Trophoblast cell (in vitro differentiated cells and primary cell): ENCODE results near the gene C19orf85.
"Not testable (repeated sequence)": the region's sequence is repeated elsewhere in the genome, so short reads cannot be mapped to it uniquely, and the experiment has no call there.

Experiments used
- DNase-seq, 2 donors: peaks; one replicate each; pipeline ENCODE4 v3.0.0-alpha.2; 2016
- H2AFZ ChIP-seq: 2 replicates; pipeline ENCODE4 v1.6.1; 2013; ENCODE audit warnings: low read length, moderate library complexity, mild to moderate bottlenecking; ENCODE audit not compliant: insufficient read depth, poor library complexity
- H2AK5ac ChIP-seq: 2 replicates; pipeline ENCODE4 v1.6.1; 2013; ENCODE audit warnings: mild to moderate bottlenecking, low read length
- H2BK120ac ChIP-seq: 2 replicates; pipeline ENCODE4 v1.6.1; 2013; ENCODE audit warnings: low read length, mild to moderate bottlenecking, moderate library complexity; ENCODE audit not compliant: insufficient read depth, poor library complexity
- H2BK12ac ChIP-seq: 2 replicates; pipeline ENCODE4 v1.6.1; 2013; ENCODE audit warnings: mild to moderate bottlenecking, low read length, moderate library complexity
- H2BK5ac ChIP-seq: 2 replicates; pipeline ENCODE4 v1.6.1; 2013; ENCODE audit warnings: low read length, low read depth, moderate library complexity, mild to moderate bottlenecking; ENCODE audit not compliant: poor library complexity
- H3K14ac ChIP-seq: 2 replicates; pipeline ENCODE4 v1.6.1; 2013; ENCODE audit warnings: mild to moderate bottlenecking, low read length
- H3K18ac ChIP-seq: 2 replicates; pipeline ENCODE4 v1.6.1; 2013; ENCODE audit warnings: mild to moderate bottlenecking, low read length
- H3K23ac ChIP-seq: 2 replicates; pipeline ENCODE4 v1.6.1; 2013; ENCODE audit warnings: low read length
- H3K27ac ChIP-seq: 2 replicates; pipeline ENCODE4 v1.5.1; 2013; ENCODE audit warnings: low read depth, mild to moderate bottlenecking, inconsistent platforms, low read length, moderate library complexity
- H3K27me3 ChIP-seq: 2 replicates; pipeline ENCODE4 v1.6.1; 2013; ENCODE audit warnings: inconsistent platforms, mild to moderate bottlenecking, low read length, moderate library complexity; ENCODE audit not compliant: insufficient read depth
- H3K36me3 ChIP-seq, 2 experiments: 1 replicate in 1 of 2; 2 replicates in 1 of 2; pipeline ENCODE4 v1.6.1; 2013; ENCODE audit warnings: low read length in 2 of 2, mild to moderate bottlenecking in 2 of 2, moderate library complexity in 1 of 2; ENCODE audit not compliant: insufficient read depth in 2 of 2, control insufficient read depth in 1 of 2
- H3K4ac ChIP-seq: 2 replicates; pipeline ENCODE4 v1.6.1; 2013; ENCODE audit warnings: low read depth, mild to moderate bottlenecking, low read length, moderate library complexity
- H3K4me1 ChIP-seq, 2 experiments: 1 replicate in 1 of 2; 2 replicates in 1 of 2; pipeline ENCODE4 v1.6.1; 2013; ENCODE audit warnings: low read length in 2 of 2, mild to moderate bottlenecking in 2 of 2, moderate library complexity in 1 of 2; ENCODE audit not compliant: insufficient read depth in 2 of 2, control insufficient read depth in 1 of 2
- H3K4me2 ChIP-seq: 2 replicates; pipeline ENCODE4 v1.6.1; 2013; ENCODE audit warnings: inconsistent platforms, mild to moderate bottlenecking, low read length, moderate library complexity
- H3K4me3 ChIP-seq: 2 replicates; pipeline ENCODE4 v1.5.1; 2013; ENCODE audit warnings: mild to moderate bottlenecking, low read depth, low read length, inconsistent platforms
- H3K79me1 ChIP-seq: one replicate; pipeline ENCODE4 v1.6.1; 2013; ENCODE audit warnings: low read length
- H3K79me2 ChIP-seq: 2 replicates; pipeline ENCODE4 v1.6.1; 2013; ENCODE audit warnings: low read length, mild to moderate bottlenecking; ENCODE audit not compliant: control insufficient read depth, insufficient read depth, poor library complexity
- H3K9ac ChIP-seq: 2 replicates; pipeline ENCODE4 v1.6.1; 2013; ENCODE audit warnings: mild to moderate bottlenecking, low read length
- H3K9me3 ChIP-seq: 2 replicates; pipeline ENCODE4 v1.6.1; 2013; ENCODE audit warnings: low read depth, mild to moderate bottlenecking, control low read depth, inconsistent platforms, low read length; ENCODE audit not compliant: insufficient read depth
- H4K12ac ChIP-seq: 2 replicates; pipeline ENCODE4 v1.6.1; 2013; ENCODE audit warnings: low read depth, mild to moderate bottlenecking, low read length, moderate library complexity
- H4K8ac ChIP-seq: 2 replicates; pipeline ENCODE4 v1.6.1; 2013; ENCODE audit warnings: low read depth, mild to moderate bottlenecking, low read length, moderate library complexity
- H4K91ac ChIP-seq: one replicate; pipeline ENCODE4 v1.6.1; 2013; ENCODE audit warnings: low read depth, mild to moderate bottlenecking, low read length, moderate library complexity
- WGBS: extraction: QIAGEN DNeasy Blood & Tissue Kit; methylation state at CpG from one replicate; pipeline ENCODE4 v1.1.7; 2013; ENCODE audit warnings: missing lambda C conversion rate; ENCODE audit not compliant: insufficient read length, insufficient coverage; ENCODE audit errors: extremely low coverage; 5-methylcytosine and 5-hydroxymethylcytosine counted together

Gene C19orf85

DNA sequence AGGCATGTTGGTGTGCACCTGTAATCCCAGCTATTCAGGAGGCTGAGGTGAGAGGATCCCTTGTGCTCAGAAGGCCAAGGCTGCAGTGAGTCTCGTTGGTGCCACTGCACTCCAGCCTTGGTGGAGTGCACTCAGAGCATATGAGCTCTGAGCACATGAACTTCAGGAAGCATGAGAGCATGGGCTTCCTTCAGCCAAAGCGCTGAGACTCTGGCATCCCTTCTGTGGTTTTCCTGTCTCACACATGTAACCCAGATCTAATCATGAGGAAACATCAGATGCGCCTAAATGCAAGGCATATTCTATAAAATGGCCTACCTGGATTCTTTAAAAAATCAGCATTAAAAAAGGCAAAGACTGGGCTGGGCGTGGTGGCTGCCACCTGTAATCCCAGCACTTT is 43.3 kb downstream of the C19orf85 start:
- H2BK5ac ChIP-seq, H3K9me3 ChIP-seq, H4K8ac ChIP-seq, H2AK5ac ChIP-seq, H3K4ac ChIP-seq, H3K14ac ChIP-seq, DNase-seq, H3K27ac ChIP-seq, H3K4me2 ChIP-seq, H3K4me1 ChIP-seq, H3K27me3 ChIP-seq, H4K12ac ChIP-seq, H3K18ac ChIP-seq, H2BK12ac ChIP-seq, H3K23ac ChIP-seq, H2BK120ac ChIP-seq, H2AFZ ChIP-seq, H3K36me3 ChIP-seq, H3K9ac ChIP-seq, H4K91ac ChIP-seq, H3K79me1 ChIP-seq, H3K4me3 ChIP-seq, H3K79me2 ChIP-seq: not testable (repeated sequence)
- WGBS = no CpG with 5 or more reads among the region's 4 CpGs

DNA sequence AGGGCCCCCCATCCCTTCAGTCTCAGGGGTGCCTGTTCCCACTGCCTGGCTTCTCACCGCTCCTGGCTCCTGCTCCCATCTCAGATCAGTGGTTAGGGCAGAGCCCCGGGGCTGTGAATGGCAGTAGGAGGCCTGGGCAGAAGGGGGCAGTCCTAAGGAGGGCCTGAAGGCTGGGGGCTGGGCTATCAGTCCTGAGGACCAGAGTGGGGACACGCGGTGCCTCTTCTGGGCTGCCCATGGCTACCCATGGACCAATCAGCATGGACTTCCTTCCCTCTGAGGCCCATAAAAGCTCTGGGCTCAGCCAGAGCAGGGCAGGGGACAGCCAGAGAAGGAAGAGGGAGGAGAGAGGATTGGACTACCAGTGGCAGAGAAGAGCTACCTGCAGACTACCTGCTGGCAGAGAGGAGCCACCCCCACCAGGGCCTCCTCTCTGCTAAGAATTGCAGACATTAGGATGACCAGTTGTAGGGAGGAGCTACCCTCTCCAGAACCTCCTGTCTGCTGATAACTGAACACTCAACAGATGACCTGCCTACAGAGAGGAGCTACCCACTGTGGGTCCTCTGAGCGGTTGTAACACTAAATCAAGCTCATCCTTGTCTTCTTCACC is 44.8 kb downstream of the C19orf85 start:
- WGBS = no CpG with 5 or more reads among the region's 5 CpGs
- H4K12ac ChIP-seq = no peak overlapping the region
- no peak overlapping the region for H4K91ac ChIP-seq
- H3K27me3 ChIP-seq = no peaks in the 10 kb centered on the region
- H2AK5ac ChIP-seq = no peak overlapping the region
- H3K9ac ChIP-seq = no peak overlapping the region
- H2BK120ac ChIP-seq = no peak overlapping the region
- no peak overlapping the region for H2BK12ac ChIP-seq
- H3K14ac ChIP-seq = no peak overlapping the region
- no peak overlapping the region for H3K27ac ChIP-seq
- no peaks in the 10 kb centered on the region for H3K4me1 ChIP-seq
- no peaks in the 10 kb centered on the region for H3K79me2 ChIP-seq
- peaks cover 2% of the 10 kb centered on the region for H3K9me3 ChIP-seq
- H3K4ac ChIP-seq = no peak overlapping the region
- H3K4me2 ChIP-seq = no peak overlapping the region
- H3K4me3 ChIP-seq = no peak overlapping the region
- H3K18ac ChIP-seq = no peak overlapping the region
- no peaks in the 10 kb centered on the region for H3K36me3 ChIP-seq
- no peak overlapping the region for H2BK5ac ChIP-seq
- H2AFZ ChIP-seq = no peak overlapping the region
- no peaks in the 10 kb centered on the region for H3K79me1 ChIP-seq
- no peak for DNase-seq
- no peak overlapping the region for H3K23ac ChIP-seq
- no peak overlapping the region for H4K8ac ChIP-seq

DNA sequence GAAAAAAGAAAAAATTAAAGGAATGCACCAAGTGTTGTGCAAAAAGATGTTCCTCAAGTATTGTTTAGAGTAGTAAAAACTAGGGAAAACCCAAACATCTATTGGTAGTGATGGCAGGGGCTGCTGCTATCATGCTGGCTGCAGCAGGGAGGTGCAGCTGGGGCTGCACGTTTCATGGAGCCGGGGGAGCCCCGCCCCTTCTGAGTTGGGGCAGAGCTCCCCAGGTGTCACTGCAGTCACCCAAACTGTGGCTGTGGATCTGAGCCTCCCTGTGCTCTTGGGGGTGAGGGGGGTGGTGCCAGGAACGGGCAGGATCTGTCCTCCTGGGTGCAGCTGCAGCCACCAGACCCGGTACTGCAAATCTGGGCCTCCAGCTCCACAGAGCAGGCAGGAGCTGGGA is 45.4 kb downstream of the C19orf85 start:
- no CpG with 5 or more reads among the region's 5 CpGs for WGBS
- no peak overlapping the region for H3K4me2 ChIP-seq
- H2AFZ ChIP-seq = no peak overlapping the region
- no peak overlapping the region for H3K14ac ChIP-seq
- no peak overlapping the region for H3K18ac ChIP-seq
- no peak overlapping the region for H3K27ac ChIP-seq
- no peak overlapping the region for H2BK5ac ChIP-seq
- no peaks in the 10 kb centered on the region for H3K79me1 ChIP-seq
- no peak overlapping the region for H3K4me3 ChIP-seq
- no peak overlapping the region for H4K8ac ChIP-seq
- H2BK12ac ChIP-seq = no peak overlapping the region
- no peaks in the 10 kb centered on the region for H3K4me1 ChIP-seq
- H3K9me3 ChIP-seq = no peaks in the 10 kb centered on the region
- H2AK5ac ChIP-seq = no peak overlapping the region
- H4K12ac ChIP-seq = no peak overlapping the region
- no peaks in the 10 kb centered on the region for H3K27me3 ChIP-seq
- H3K36me3 ChIP-seq = no peaks in the 10 kb centered on the region
- H2BK120ac ChIP-seq = no peak overlapping the region
- H3K9ac ChIP-seq = no peak overlapping the region
- DNase-seq = no peak
- H4K91ac ChIP-seq = no peak overlapping the region
- no peak overlapping the region for H3K4ac ChIP-seq
- H3K23ac ChIP-seq = no peak overlapping the region
- H3K79me2 ChIP-seq = no peaks in the 10 kb centered on the region

DNA sequence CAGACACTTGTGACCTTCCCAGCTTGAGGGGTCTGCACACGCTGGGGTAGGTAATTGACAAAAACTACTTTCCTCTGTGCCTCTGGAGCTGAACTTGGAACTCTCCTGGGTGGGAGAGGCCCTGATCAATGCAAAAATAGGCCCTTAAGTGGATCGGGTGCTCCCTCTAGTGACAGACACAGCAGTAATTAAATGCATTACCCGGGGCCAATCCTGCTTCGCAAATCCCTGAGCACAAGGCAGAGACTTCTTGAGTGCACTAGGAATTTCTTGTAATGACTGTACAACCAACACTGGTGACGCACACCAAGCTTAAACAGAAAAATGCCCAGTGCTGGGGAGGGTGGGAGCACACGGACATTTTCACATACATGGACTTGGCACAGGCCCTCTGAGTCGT is 46.4 kb downstream of the C19orf85 start:
- Histone ChIP-seq H2BK5ac (no peak overlapping the region), H3K9ac (no peak overlapping the region), H3K79me1 (no peaks in the 10 kb centered on the region), H4K12ac (no peak overlapping the region), H3K18ac (no peak overlapping the region), H3K4me3 (no peak overlapping the region), H3K27me3 (no peaks in the 10 kb centered on the region), H4K91ac (no peak overlapping the region), H2AFZ (no peak overlapping the region), H3K4me1 (no peaks in the 10 kb centered on the region), H2BK12ac (no peak overlapping the region), H2AK5ac (no peak overlapping the region), H3K14ac (no peak overlapping the region), H3K4me2 (no peak overlapping the region), H3K23ac (no peak overlapping the region), H3K27ac (no peak overlapping the region), H2BK120ac (no peak overlapping the region), H3K4ac (no peak overlapping the region), H3K9me3 (no peaks in the 10 kb centered on the region), H3K36me3 (no peaks in the 10 kb centered on the region), H4K8ac (no peak overlapping the region), H3K79me2 (no peaks in the 10 kb centered on the region)
- DNase-seq = peak; percentile 53 to 86
- WGBS = no CpG with 5 or more reads among the region's 7 CpGs
